Glutamatergic neuron (in vitro differentiated cells): Measurements from ENCODE around the gene ATP10B. TPM values are rescaled to one million over a fixed set of nuclear protein-coding genes. Genes with fewer than 3 reads are reported as not detected.

ENCODE experiments used
- DNase-seq: peaks from one replicate; pipeline ENCODE4 v3.0.0; 2022
- H3K27ac Mint-ChIP-seq: one replicate; pipeline ENCODE4 v1.8.0; 2020; ENCODE audit warnings: mild to moderate bottlenecking, mixed read lengths, inconsistent platforms; ENCODE audit not compliant: unreplicated experiment
- H3K27me3 Mint-ChIP-seq: one replicate; pipeline ENCODE4 v1.8.0; 2020; ENCODE audit warnings: mild to moderate bottlenecking, moderate library complexity, mixed read lengths, inconsistent platforms; ENCODE audit not compliant: unreplicated experiment
- H3K36me3 Mint-ChIP-seq: one replicate; pipeline ENCODE4 v1.8.0; 2020; ENCODE audit warnings: mild to moderate bottlenecking, mixed read lengths, inconsistent platforms; ENCODE audit not compliant: unreplicated experiment
- H3K4me1 Mint-ChIP-seq: one replicate; pipeline ENCODE4 v1.8.0; 2020; ENCODE audit warnings: mild to moderate bottlenecking, low read depth, mixed read lengths, inconsistent platforms; ENCODE audit not compliant: unreplicated experiment
- H3K4me3 Mint-ChIP-seq: one replicate; pipeline ENCODE4 v1.8.0; 2020; ENCODE audit warnings: mild to moderate bottlenecking, mixed read lengths, inconsistent platforms; ENCODE audit not compliant: unreplicated experiment
- H3K9me3 Mint-ChIP-seq: one replicate; pipeline ENCODE4 v1.8.0; 2020; ENCODE audit warnings: mild to moderate bottlenecking, moderate library complexity, mixed read lengths, inconsistent platforms; ENCODE audit not compliant: unreplicated experiment
- total RNA-seq: library from RNA; stranded (reverse); fragmentation: NEBNext Ultra II Directional; extraction: Animal tissue kit (Norgen Biotek cat#: 25700); gene quantifications from one replicate; pipeline ENCODE4 v1.2.1, GENCODE V29; 2021; ENCODE audit not compliant: unreplicated experiment
- TF ChIP-seq, protein P1 (sequence below): fragments of 200-600 bp; sonication (generic); IDR thresholded peaks from one replicate; pipeline ENCODE4 v1.5.0; 2021; ENCODE audit not compliant: partially characterized antibody, unreplicated experiment

The ATP10B gene
- total RNA-seq, 1 donor from 2014 or later: not detected

DNA sequence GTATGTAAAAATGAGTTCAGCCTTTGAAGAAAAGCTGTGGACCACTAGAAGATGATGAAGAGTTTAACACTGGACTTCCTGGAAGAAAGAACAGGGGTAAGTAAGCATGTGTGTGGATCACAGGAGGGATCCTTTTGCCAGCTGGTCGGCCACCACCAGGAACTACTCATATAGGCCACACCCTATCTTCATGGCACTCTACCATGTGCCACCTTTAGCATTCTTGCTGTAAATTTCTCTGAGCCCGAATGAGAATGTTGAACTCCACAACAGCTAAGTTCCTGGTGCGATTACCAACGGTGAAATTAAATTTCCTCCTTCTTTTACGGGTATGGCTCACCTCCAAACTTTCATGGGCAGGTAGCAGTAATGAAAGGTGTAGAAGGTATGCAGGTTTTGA lies 102.3 kb downstream of the ATP10B start:
- no peak overlapping the region for H3K4me3 Mint-ChIP-seq
- H3K36me3 Mint-ChIP-seq: no peaks in the 10 kb centered on the region
- peaks cover 1% of the 10 kb centered on the region for H3K27me3 Mint-ChIP-seq
- TF ChIP-seq, protein P1, sequence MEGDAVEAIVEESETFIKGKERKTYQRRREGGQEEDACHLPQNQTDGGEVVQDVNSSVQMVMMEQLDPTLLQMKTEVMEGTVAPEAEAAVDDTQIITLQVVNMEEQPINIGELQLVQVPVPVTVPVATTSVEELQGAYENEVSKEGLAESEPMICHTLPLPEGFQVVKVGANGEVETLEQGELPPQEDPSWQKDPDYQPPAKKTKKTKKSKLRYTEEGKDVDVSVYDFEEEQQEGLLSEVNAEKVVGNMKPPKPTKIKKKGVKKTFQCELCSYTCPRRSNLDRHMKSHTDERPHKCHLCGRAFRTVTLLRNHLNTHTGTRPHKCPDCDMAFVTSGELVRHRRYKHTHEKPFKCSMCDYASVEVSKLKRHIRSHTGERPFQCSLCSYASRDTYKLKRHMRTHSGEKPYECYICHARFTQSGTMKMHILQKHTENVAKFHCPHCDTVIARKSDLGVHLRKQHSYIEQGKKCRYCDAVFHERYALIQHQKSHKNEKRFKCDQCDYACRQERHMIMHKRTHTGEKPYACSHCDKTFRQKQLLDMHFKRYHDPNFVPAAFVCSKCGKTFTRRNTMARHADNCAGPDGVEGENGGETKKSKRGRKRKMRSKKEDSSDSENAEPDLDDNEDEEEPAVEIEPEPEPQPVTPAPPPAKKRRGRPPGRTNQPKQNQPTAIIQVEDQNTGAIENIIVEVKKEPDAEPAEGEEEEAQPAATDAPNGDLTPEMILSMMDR: no peak
- no peak for DNase-seq
- H3K27ac Mint-ChIP-seq: no peak overlapping the region
- H3K4me1 Mint-ChIP-seq: peaks cover 9% of the 10 kb centered on the region
- H3K9me3 Mint-ChIP-seq: no peaks in the 10 kb centered on the region

DNA sequence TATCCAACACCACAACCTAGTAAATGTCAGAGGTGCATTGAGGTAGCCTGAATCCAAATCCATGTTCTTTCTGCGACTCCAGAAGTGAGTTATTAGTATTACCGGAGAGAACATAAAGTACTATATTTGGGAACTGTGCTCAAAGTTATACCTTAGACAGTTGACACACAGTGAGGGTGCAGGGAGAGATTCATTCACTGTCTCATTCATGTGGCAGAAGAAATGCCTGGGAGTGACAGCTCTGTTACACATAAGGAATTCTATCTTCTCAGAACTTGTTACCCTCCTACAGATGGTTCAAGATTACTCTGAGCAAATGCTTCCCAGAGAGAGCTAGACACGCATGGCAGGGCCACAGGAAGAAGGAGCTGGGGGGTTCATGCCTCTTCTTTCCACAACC lies 103.0 kb downstream of the ATP10B start:
- Mint-ChIP-seq H3K36me3 (no peaks in the 10 kb centered on the region), H3K27me3 (peaks cover 1% of the 10 kb centered on the region), H3K4me1 (peaks cover 9% of the 10 kb centered on the region), H3K27ac (no peak overlapping the region), H3K9me3 (no peaks in the 10 kb centered on the region), H3K4me3 (no peak overlapping the region)
- DNase-seq: no peak
- TF ChIP-seq, protein P1: no peak

DNA sequence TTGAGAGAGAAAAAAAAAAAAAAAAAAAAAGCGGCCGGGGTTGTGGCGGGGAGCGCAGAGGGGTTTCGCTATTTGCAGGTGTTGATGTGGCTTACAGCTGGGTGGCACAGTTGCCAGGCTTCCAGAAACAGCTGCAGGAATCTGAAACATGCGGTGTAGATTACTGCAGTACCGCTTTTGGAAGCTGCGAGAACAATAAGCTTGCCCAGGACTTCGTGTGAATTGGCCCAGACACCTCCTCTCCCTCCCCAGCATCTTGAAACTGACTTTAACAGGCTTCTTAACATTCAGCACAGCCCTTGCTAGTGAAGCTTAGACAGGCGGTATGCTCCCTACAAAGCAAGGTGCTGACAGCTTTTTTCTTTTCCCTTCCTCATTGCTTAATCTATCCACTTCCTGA lies 104.0 kb downstream of the ATP10B start:
- Mint-ChIP-seq H3K9me3 (no peaks in the 10 kb centered on the region), H3K36me3 (no peaks in the 10 kb centered on the region), H3K27ac (no peak overlapping the region), H3K4me1 (peaks cover 9% of the 10 kb centered on the region), H3K4me3 (no peak overlapping the region), H3K27me3 (peaks cover 1% of the 10 kb centered on the region)
- DNase-seq: no peak
- TF ChIP-seq, protein P1: no peak

DNA sequence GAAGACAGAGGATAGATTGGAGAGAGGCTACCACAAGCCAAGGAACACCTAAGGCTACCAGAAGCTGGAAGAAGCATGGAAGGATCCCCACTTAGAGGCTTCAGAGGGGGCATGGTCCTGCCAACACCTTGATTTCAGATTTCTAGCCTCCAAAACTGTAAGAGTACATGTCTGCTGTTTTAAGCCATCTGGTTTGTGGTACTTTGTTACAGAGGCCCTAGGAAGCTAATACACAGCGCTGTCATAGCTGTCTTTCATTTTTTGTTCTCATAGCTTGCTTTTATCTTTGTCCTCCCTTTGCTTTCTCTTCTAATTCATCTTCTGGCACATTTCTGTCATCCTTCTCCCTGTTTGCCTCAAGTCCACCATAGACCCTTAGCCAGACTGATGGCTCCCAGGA lies 104.5 kb downstream of the ATP10B start:
- H3K4me3 Mint-ChIP-seq: no peak overlapping the region
- TF ChIP-seq, protein P1: no peak
- H3K27me3 Mint-ChIP-seq: peaks cover 1% of the 10 kb centered on the region
- H3K36me3 Mint-ChIP-seq: no peaks in the 10 kb centered on the region
- H3K27ac Mint-ChIP-seq: no peak overlapping the region
- H3K4me1 Mint-ChIP-seq: peaks cover 9% of the 10 kb centered on the region
- H3K9me3 Mint-ChIP-seq: no peaks in the 10 kb centered on the region
- no peak for DNase-seq

DNA sequence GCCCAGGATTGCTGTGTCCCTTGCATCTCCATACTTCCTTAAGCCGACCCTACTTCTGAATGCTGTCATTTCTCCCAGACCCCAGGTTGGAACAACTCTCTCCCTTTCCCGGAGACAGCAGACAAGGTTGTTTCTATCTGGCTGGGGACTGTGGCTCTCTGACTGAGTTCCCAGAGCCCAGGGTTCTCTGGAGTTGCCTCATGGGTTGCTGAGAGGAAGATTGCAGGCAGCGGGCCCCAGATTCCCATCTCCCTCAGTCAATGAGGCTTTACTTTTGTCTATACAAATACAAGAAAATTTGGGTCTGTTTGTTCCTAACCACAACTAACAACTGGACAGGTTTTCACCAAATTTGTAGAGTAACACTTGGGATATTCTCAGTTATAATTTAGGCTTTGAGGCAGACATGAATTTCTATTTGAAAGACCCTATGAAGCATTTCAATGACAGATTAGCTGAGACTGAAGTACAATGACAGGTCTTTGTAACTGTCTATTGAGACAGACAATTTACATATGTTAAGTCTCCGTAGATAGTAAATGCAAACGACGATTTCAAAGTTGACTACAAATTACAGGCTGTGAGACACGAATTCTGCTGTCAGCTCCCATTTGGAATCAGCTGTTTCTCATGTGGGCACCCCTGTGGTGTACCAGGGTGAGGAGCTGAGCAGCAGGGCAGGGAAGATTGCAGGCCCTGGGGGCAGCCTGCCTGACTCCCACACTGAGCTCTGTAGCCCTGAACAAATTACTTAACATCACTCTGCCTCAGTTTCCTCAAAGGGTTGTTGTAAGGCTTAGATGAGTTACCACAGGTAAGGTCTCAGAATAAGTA lies 107.5 kb downstream of the ATP10B start:
- Mint-ChIP-seq H3K9me3 (no peaks in the 10 kb centered on the region), H3K27me3 (peaks cover 1% of the 10 kb centered on the region), H3K36me3 (no peaks in the 10 kb centered on the region), H3K4me1 (peaks cover 9% of the 10 kb centered on the region), H3K27ac (no peak overlapping the region), H3K4me3 (no peak overlapping the region)
- TF ChIP-seq, protein P1: no peak
- DNase-seq: no peak
